DMS53 treated with DMSO at 0.1 percent for 48 hours (cell line): ENCODE data around the gene CNTNAP2.

Source experiments
- DNase-seq: peaks from one replicate; lab custom pipeline; 2025; ENCODE audit not compliant: unreplicated experiment; lab: John Stamatoyannopoulos, UW

The CNTNAP2 gene

GRCh38 chr7:146982482-146982881, 865.9 kb downstream of the CNTNAP2 start:
- no peak for DNase-seq

GRCh38 chr7:146991596-146991995, 875.0 kb downstream of the CNTNAP2 start:
- no peak for DNase-seq

- DNase-seq: no peak
These were observed 877.2 kb downstream of the CNTNAP2 start for GRCh38 chr7:146993764-146994163.

GRCh38 chr7:147008530-147008929, 891.9 kb downstream of the CNTNAP2 start:
- no peak for DNase-seq

GRCh38 chr7:147012666-147013065, 896.1 kb downstream of the CNTNAP2 start:
- DNase-seq: no peak

GRCh38 chr7:147013825-147014224, 897.2 kb downstream of the CNTNAP2 start:
- no peak for DNase-seq

- no peak for DNase-seq
These were observed 897.8 kb downstream of the CNTNAP2 start for GRCh38 chr7:147014286-147014955.

GRCh38 chr7:147015999-147016398, 899.4 kb downstream of the CNTNAP2 start:
- no peak for DNase-seq

- DNase-seq: no peak
These were observed 905.5 kb downstream of the CNTNAP2 start for GRCh38 chr7:147022056-147022455.

GRCh38 chr7:147023440-147023839, 906.8 kb downstream of the CNTNAP2 start:
- DNase-seq: no peak

- no peak for DNase-seq
These were observed 913.4 kb downstream of the CNTNAP2 start for GRCh38 chr7:147029953-147030352.

GRCh38 chr7:147033641-147034040, 917.0 kb downstream of the CNTNAP2 start:
- DNase-seq: no peak

- no peak for DNase-seq
These were observed 924.8 kb downstream of the CNTNAP2 start for GRCh38 chr7:147041438-147041837.

GRCh38 chr7:147044941-147045340, 928.3 kb downstream of the CNTNAP2 start:
- no peak for DNase-seq

- DNase-seq: no peak
These were observed 931.1 kb downstream of the CNTNAP2 start for GRCh38 chr7:147047696-147048095.

- DNase-seq: no peak
These were observed 932.3 kb downstream of the CNTNAP2 start for GRCh38 chr7:147048864-147049263.

- no peak for DNase-seq
These were observed 936.2 kb downstream of the CNTNAP2 start for GRCh38 chr7:147052818-147053217.

- no peak for DNase-seq
These were observed 937.1 kb downstream of the CNTNAP2 start for GRCh38 chr7:147053746-147054145.

- no peak for DNase-seq
These were observed 943.5 kb downstream of the CNTNAP2 start for GRCh38 chr7:147060070-147060469.

GRCh38 chr7:147062897-147063296, 946.3 kb downstream of the CNTNAP2 start:
- DNase-seq: no peak

- DNase-seq: no peak
These were observed 952.2 kb downstream of the CNTNAP2 start for GRCh38 chr7:147068842-147069241.

GRCh38 chr7:147069771-147070170, 953.2 kb downstream of the CNTNAP2 start:
- DNase-seq: no peak

GRCh38 chr7:147070886-147071285, 954.3 kb downstream of the CNTNAP2 start:
- no peak for DNase-seq
